Activated gamma-delta T cell treated with Interleukin-2 at 50 U/mL for 16 hours (primary cell): ENCODE measurements around the gene CLIP2.
"Not testable (repeated sequence)": the region's sequence is repeated elsewhere in the genome, so short reads cannot be mapped to it uniquely, and the experiment has no call there.

ENCODE experiments used
- DNase-seq: peaks from one replicate; pipeline ENCODE4 v3.0.0-alpha.2; 2020

Gene CLIP2

GRCh38 chr7:74376256-74377036 is 87.2 kb downstream of the CLIP2 start:
- DNase-seq = no peak

GRCh38 chr7:74379938-74380337 is 90.7 kb downstream of the CLIP2 start:
- DNase-seq = no peak

- no peak for DNase-seq
Observed at GRCh38 chr7:74380720-74381119, 91.5 kb downstream of the CLIP2 start.

GRCh38 chr7:74384086-74384485 is 94.9 kb downstream of the CLIP2 start:
- DNase-seq = not testable (repeated sequence)

- not testable (repeated sequence) for DNase-seq
Observed at GRCh38 chr7:74384854-74385253, 95.6 kb downstream of the CLIP2 start.

GRCh38 chr7:74387606-74388005 is 98.4 kb downstream of the CLIP2 start:
- DNase-seq = no peak

GRCh38 chr7:74388880-74389415 is 99.7 kb downstream of the CLIP2 start:
- no peak for DNase-seq

- not testable (repeated sequence) for DNase-seq
Observed at GRCh38 chr7:74393722-74394121, 104.5 kb downstream of the CLIP2 start.

- not testable (repeated sequence) for DNase-seq
Observed at GRCh38 chr7:74394601-74395000, 105.4 kb downstream of the CLIP2 start.

- DNase-seq = no peak
Observed at GRCh38 chr7:74395745-74396311, 106.6 kb downstream of the CLIP2 start.

- DNase-seq = no peak
Observed at GRCh38 chr7:74396993-74397392, 107.8 kb downstream of the CLIP2 start.

GRCh38 chr7:74398426-74398825 is 109.2 kb downstream of the CLIP2 start:
- no peak for DNase-seq

GRCh38 chr7:74399006-74399405 is 109.8 kb downstream of the CLIP2 start:
- DNase-seq = no peak

- no peak for DNase-seq
Observed at GRCh38 chr7:74400420-74401136, 111.4 kb downstream of the CLIP2 start.

GRCh38 chr7:74401137-74401859 is 112.1 kb downstream of the CLIP2 start:
- DNase-seq = peak; percentile 72

GRCh38 chr7:74402668-74403067 is 113.5 kb downstream of the CLIP2 start:
- not testable (repeated sequence) for DNase-seq

GRCh38 chr7:74403521-74404387 is 114.5 kb downstream of the CLIP2 start:
- no peak for DNase-seq

- DNase-seq = no peak
Observed at GRCh38 chr7:74404388-74404700, 115.1 kb downstream of the CLIP2 start.

GRCh38 chr7:74404741-74405140 is 115.5 kb downstream of the CLIP2 start:
- DNase-seq = no peak

GRCh38 chr7:74405191-74405898 is 116.1 kb downstream of the CLIP2 start:
- no peak for DNase-seq

- no peak for DNase-seq
Observed at GRCh38 chr7:74405899-74406512, 116.8 kb downstream of the CLIP2 start.
